HepG2 (cell line): ENCODE data around the gene B3GALT5.

ENCODE experiments used
- EP300 ChIP-seq, 3 experiments: sonication (generic) in 1 of 3; formaldehyde crosslinking in 1 of 3; IDR thresholded peaks; 2 replicates each; pipeline versions ENCODE4 v1.5.1 to v1.6.1; 2011 to 2020; ENCODE audit warnings: low read depth in 2 of 3, low read length in 2 of 3, borderline replicate concordance in 1 of 3, improper control_type of control experiment in 1 of 3, mild to moderate bottlenecking in 1 of 3, missing genetic modification reagents in 1 of 3, moderate library complexity in 1 of 3
- ETS1 ChIP-seq: sonication (generic); formaldehyde crosslinking; IDR thresholded peaks from 2 replicates; pipeline ENCODE4 v1.4.0; 2020; ENCODE audit warnings: missing genetic modification reagents
- POLR2AphosphoS5 ChIP-seq: IDR thresholded peaks from 2 replicates; pipeline ENCODE4 v1.6.1; 2012; ENCODE audit warnings: low read depth, low read length
- RAD21 ChIP-seq: fragments of 450-650 bp; formaldehyde crosslinking; IDR thresholded peaks from 2 replicates; pipeline ENCODE4 v1.5.0; 2020; ENCODE audit warnings: mild to moderate bottlenecking
- TF ChIP-seq, protein P1 (sequence below): sonication (generic); formaldehyde crosslinking; IDR thresholded peaks from 2 replicates; pipeline ENCODE4 v1.4.0; 2020; ENCODE audit warnings: missing genetic modification reagents, mild to moderate bottlenecking, borderline replicate concordance

DNA sequence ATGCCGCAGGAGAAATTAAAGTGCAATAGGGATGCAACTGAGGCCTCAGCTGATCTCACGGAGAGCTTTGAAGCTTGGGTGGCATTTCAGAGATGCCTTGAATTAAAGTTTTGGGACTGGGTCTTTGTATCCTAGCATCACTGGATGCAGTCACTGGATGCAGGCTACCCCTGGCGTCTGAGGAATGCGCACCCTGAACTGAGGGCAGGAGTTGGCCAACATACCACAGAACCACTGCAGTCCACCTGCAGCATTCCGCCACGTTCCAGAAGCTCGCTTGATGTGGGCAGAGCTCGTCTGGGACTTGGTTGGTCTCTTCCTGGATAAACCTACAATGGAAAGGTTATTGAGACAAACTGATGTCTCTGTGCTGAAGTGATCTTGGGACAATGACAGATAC lies 98.1 kb downstream of the B3GALT5 start:
- TF ChIP-seq POLR2AphosphoS5, result no peak
- no peak for TF ChIP-seq ETS1 (CRISPR knock-in tag)
- no peak for TF ChIP-seq EP300 (IDR thresholded peaks at IDR 0.05; ENCODE audit: low read depth in 2 of 2, low read length in 2 of 2)
- TF ChIP-seq EP300 (CRISPR knock-in tag; IDR thresholded peaks at IDR 0.05; ENCODE audit: borderline replicate concordance), result no peak
- TF ChIP-seq RAD21, result no peak
- TF ChIP-seq, protein P1, sequence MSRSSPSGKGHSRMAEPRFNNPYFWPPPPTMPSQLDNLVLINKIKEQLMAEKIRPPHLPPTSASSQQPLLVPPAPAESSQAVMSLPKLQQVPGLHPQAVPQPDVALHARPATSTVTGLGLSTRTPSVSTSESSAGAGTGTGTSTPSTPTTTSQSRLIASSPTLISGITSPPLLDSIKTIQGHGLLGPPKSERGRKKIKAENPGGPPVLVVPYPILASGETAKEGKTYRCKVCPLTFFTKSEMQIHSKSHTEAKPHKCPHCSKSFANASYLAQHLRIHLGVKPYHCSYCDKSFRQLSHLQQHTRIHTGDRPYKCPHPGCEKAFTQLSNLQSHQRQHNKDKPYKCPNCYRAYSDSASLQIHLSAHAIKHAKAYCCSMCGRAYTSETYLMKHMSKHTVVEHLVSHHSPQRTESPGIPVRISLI (CRISPR knock-in tag), result no peak
